Neural progenitor cell (in vitro differentiated cells): ENCODE data around the gene ZMYND8. TPM values are rescaled to one million over a fixed set of nuclear protein-coding genes. Genes with fewer than 3 reads are reported as not detected.

Experiments used
- DNase-seq: peaks from one replicate; pipeline ENCODE4 v3.0.0-alpha.2; 2016; ENCODE audit warnings: low spot score
- H2AFZ ChIP-seq: fragments of 200-600 bp; sonication (generic); replicated peaks from 2 replicates; pipeline ENCODE4 v1.6.1; 2016; ENCODE audit warnings: antibody characterized with exemption
- H3F3A ChIP-seq: fragments of 200-600 bp; sonication (generic); 2 replicates; pipeline ENCODE4 v1.6.1; 2016; ENCODE audit warnings: antibody characterized with exemption, low read depth
- H3K27ac ChIP-seq: fragments of 200-600 bp; sonication (generic); 2 replicates; pipeline ENCODE4 v1.5.1; 2016; ENCODE audit warnings: mild to moderate bottlenecking
- H3K27me3 ChIP-seq: fragments of 200-600 bp; sonication (generic); 2 replicates; pipeline ENCODE4 v1.6.1; 2016; ENCODE audit warnings: mild to moderate bottlenecking, moderate library complexity
- H3K36me3 ChIP-seq: fragments of 200-600 bp; sonication (generic); 2 replicates; pipeline ENCODE4 v1.5.1; 2016
- H3K4me1 ChIP-seq: fragments of 200-600 bp; sonication (generic); 2 replicates; pipeline ENCODE4 v1.6.1; 2016; ENCODE audit warnings: mixed run types
- H3K4me2 ChIP-seq: fragments of 200-600 bp; sonication (generic); 2 replicates; pipeline ENCODE4 v1.6.1; 2016
- H3K4me3 ChIP-seq: fragments of 200-600 bp; sonication (generic); 2 replicates; pipeline ENCODE4 v1.5.1; 2016
- H3K79me2 ChIP-seq: fragments of 200-600 bp; sonication (generic); 2 replicates; pipeline ENCODE4 v1.6.1; 2016; ENCODE audit warnings: low read depth
- H3K9ac ChIP-seq: fragments of 200-600 bp; sonication (generic); 2 replicates; pipeline ENCODE4 v1.6.1; 2016
- H3K9me3 ChIP-seq: fragments of 200-600 bp; sonication (generic); 2 replicates; pipeline ENCODE4 v1.5.1; 2016; ENCODE audit warnings: low read depth
- H4K20me1 ChIP-seq: fragments of 200-600 bp; sonication (generic); 2 replicates; pipeline ENCODE4 v1.6.1; 2016; ENCODE audit warnings: low read depth
- H3K27ac Mint-ChIP-seq: 3 replicates; pipeline ENCODE4 v1.8.0; 2021; ENCODE audit warnings: mixed read lengths
- H3K27me3 Mint-ChIP-seq: 2 replicates; pipeline ENCODE4 v1.8.0; 2022; ENCODE audit warnings: low read depth, mild to moderate bottlenecking, inconsistent platforms, moderate library complexity, mixed read lengths; ENCODE audit not compliant: insufficient read depth
- H3K36me3 Mint-ChIP-seq: 3 replicates; pipeline ENCODE4 v1.8.0; 2021; ENCODE audit warnings: mixed read lengths
- H3K4me1 Mint-ChIP-seq: 3 replicates; pipeline ENCODE4 v1.8.0; 2021; ENCODE audit warnings: mixed read lengths
- H3K4me3 Mint-ChIP-seq: 3 replicates; pipeline ENCODE4 v1.8.0; 2021; ENCODE audit warnings: mild to moderate bottlenecking, moderate library complexity, mixed read lengths
- H3K9me3 Mint-ChIP-seq: 3 replicates; pipeline ENCODE4 v1.8.0; 2020; ENCODE audit warnings: mixed read lengths
- CTCF ChIP-seq: fragments of 200-600 bp; sonication (generic); IDR thresholded peaks from 2 replicates; pipeline ENCODE4 v1.5.1; 2017; ENCODE audit warnings: antibody characterized with exemption, mild to moderate bottlenecking
- EZH2 ChIP-seq: fragments of 200-600 bp; sonication (generic); IDR thresholded peaks from 2 replicates; pipeline ENCODE4 v1.6.1; 2017; ENCODE audit warnings: antibody characterized with exemption, mild to moderate bottlenecking, moderate library complexity
- EZH2phosphoT487 ChIP-seq: fragments of 200-600 bp; sonication (generic); IDR thresholded peaks from 2 replicates; pipeline ENCODE4 v1.6.1; 2017; ENCODE audit warnings: antibody characterized with exemption
- total RNA-seq: library from RNA; depleted of rRNA; stranded (reverse); fragments of >200 nt; gene quantifications from 2 replicates; pipeline ENCODE4 v1.2.3, GENCODE V29; 2015; ENCODE audit warnings: low replicate concordance

Gene ZMYND8
- total RNA-seq, 1 donor from 2014 or later = 59.4 TPM

GRCh38 chr20:47346172-47346571 is 10.3 kb downstream of the ZMYND8 start:
- no peak for TF ChIP-seq EZH2phosphoT487
- TF ChIP-seq EZH2 = no peak
- peaks cover 98% of the 10 kb centered on the region for H3K79me2 ChIP-seq
- H3K9ac ChIP-seq = no peak overlapping the region
- peaks cover 2% of the 10 kb centered on the region for H3K9me3 Mint-ChIP-seq
- H3K27me3 ChIP-seq = no peaks in the 10 kb centered on the region
- peaks cover 35% of the 10 kb centered on the region for H4K20me1 ChIP-seq
- H3K36me3 ChIP-seq = no peaks in the 10 kb centered on the region
- peak overlapping the region; percentile 78 for H3K27ac Mint-ChIP-seq
- H2AFZ ChIP-seq = no peak overlapping the region
- H3K27ac ChIP-seq = peak overlapping the region; percentile 98
- peaks cover 6% of the 10 kb centered on the region for H3K4me1 Mint-ChIP-seq
- no peaks in the 10 kb centered on the region for H3K9me3 ChIP-seq
- peaks cover 3% of the 10 kb centered on the region for H3K27me3 Mint-ChIP-seq
- H3K4me3 Mint-ChIP-seq = no peak overlapping the region
- peaks cover 60% of the 10 kb centered on the region for H3K4me1 ChIP-seq
- H3K4me3 ChIP-seq = no peak overlapping the region
- H3K36me3 Mint-ChIP-seq = peaks cover 32% of the 10 kb centered on the region
- H3F3A ChIP-seq = peaks cover 50% of the 10 kb centered on the region
- no peak for DNase-seq
- H3K4me2 ChIP-seq = no peak overlapping the region

GRCh38 chr20:47345214-47345613 is 11.3 kb downstream of the ZMYND8 start:
- peaks cover 50% of the 10 kb centered on the region for H3K4me1 ChIP-seq
- H3K27me3 ChIP-seq = no peaks in the 10 kb centered on the region
- DNase-seq = no peak
- peaks cover 35% of the 10 kb centered on the region for H3K36me3 Mint-ChIP-seq
- no peak overlapping the region for H3K4me2 ChIP-seq
- peaks cover 98% of the 10 kb centered on the region for H3K79me2 ChIP-seq
- H3K27me3 Mint-ChIP-seq = peaks cover 3% of the 10 kb centered on the region
- H3K4me3 Mint-ChIP-seq = no peak overlapping the region
- H3K36me3 ChIP-seq = no peaks in the 10 kb centered on the region
- no peak overlapping the region for H3K27ac Mint-ChIP-seq
- H3K9me3 Mint-ChIP-seq = peaks cover 2% of the 10 kb centered on the region
- no peak overlapping the region for H3K4me3 ChIP-seq
- peaks cover 42% of the 10 kb centered on the region for H4K20me1 ChIP-seq
- no peak for TF ChIP-seq EZH2
- TF ChIP-seq CTCF = no peak
- TF ChIP-seq EZH2phosphoT487 = no peak
- no peaks in the 10 kb centered on the region for H3K9me3 ChIP-seq
- peaks cover 46% of the 10 kb centered on the region for H3F3A ChIP-seq
- H2AFZ ChIP-seq = no peak overlapping the region
- peaks cover 9% of the 10 kb centered on the region for H3K4me1 Mint-ChIP-seq
- no peak overlapping the region for H3K27ac ChIP-seq
- H3K9ac ChIP-seq = no peak overlapping the region

GRCh38 chr20:47343007-47343472 is 13.5 kb downstream of the ZMYND8 start:
- Histone ChIP-seq H4K20me1 (peaks cover 57% of the 10 kb centered on the region), H3K9me3 (no peaks in the 10 kb centered on the region), H3K27ac (no peak overlapping the region), H3K9ac (no peak overlapping the region), H3K4me1 (peaks cover 30% of the 10 kb centered on the region), H3K4me2 (no peak overlapping the region), H3K79me2 (peaks cover 100% of the 10 kb centered on the region), H3K27me3 (no peaks in the 10 kb centered on the region), H3K4me3 (no peak overlapping the region), H3K36me3 (no peaks in the 10 kb centered on the region), H3F3A (peaks cover 24% of the 10 kb centered on the region), H2AFZ (no peak overlapping the region)
- Mint-ChIP-seq H3K36me3 (peaks cover 45% of the 10 kb centered on the region), H3K4me3 (no peak overlapping the region), H3K4me1 (peaks cover 20% of the 10 kb centered on the region), H3K9me3 (peaks cover 2% of the 10 kb centered on the region), H3K27ac (no peak overlapping the region), H3K27me3 (peaks cover 5% of the 10 kb centered on the region)
- TF ChIP-seq EZH2 = no peak
- TF ChIP-seq EZH2phosphoT487 = no peak
- no peak for TF ChIP-seq CTCF
- DNase-seq = no peak

- H3F3A ChIP-seq = peaks cover 9% of the 10 kb centered on the region
- peaks cover 63% of the 10 kb centered on the region for H4K20me1 ChIP-seq
- Mint-ChIP-seq H3K4me1 (peaks cover 34% of the 10 kb centered on the region), H3K4me3 (no peak overlapping the region), H3K27ac (no peak overlapping the region), H3K36me3 (peaks cover 31% of the 10 kb centered on the region), H3K27me3 (peaks cover 3% of the 10 kb centered on the region), H3K9me3 (peaks cover 2% of the 10 kb centered on the region)
- H3K9ac ChIP-seq = no peak overlapping the region
- H3K4me2 ChIP-seq = no peak overlapping the region
- H3K27me3 ChIP-seq = no peaks in the 10 kb centered on the region
- no peaks in the 10 kb centered on the region for H3K36me3 ChIP-seq
- no peaks in the 10 kb centered on the region for H3K9me3 ChIP-seq
- H3K27ac ChIP-seq = no peak overlapping the region
- H3K79me2 ChIP-seq = peaks cover 100% of the 10 kb centered on the region
- no peak overlapping the region for H3K4me3 ChIP-seq
- no peak overlapping the region for H2AFZ ChIP-seq
- H3K4me1 ChIP-seq = peaks cover 14% of the 10 kb centered on the region
- TF ChIP-seq EZH2 (no peak), CTCF (no peak), EZH2phosphoT487 (no peak)
- no peak for DNase-seq
Measured at GRCh38 chr20:47338131-47338628, 18.3 kb downstream of the ZMYND8 start.
